ENCODE measurements around the gene SLC44A1.

DNA sequence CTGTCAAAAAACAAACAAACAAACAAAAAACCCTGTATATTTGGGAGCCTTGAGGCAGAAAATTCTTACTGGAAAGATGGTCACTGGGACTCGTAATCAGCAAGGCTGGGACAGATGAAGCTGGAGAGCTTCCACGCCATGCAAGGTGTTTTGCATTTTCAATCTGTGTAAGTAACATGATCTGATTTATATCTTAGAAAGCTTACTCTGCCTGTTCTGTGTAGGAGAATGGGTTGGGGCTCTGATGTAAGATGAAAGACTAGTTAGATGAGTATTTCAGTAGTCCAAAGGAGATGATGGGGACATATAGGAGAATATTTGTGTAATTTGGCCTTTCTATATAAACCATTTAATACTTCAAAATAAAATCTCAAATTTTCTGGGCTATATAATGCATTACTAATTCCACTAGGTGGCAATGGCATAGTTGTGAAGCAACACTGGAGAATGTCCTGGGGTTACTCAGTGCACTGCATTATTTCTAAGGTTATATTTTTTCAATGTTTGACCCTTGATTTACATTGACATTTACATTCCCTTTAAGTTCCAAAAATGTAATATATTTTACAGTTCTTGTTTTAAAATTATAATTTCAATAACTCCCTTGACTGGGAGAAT, 181.5 kb downstream of the SLC44A1 start:
- no peak for TF ChIP-seq POLR2A (IDR thresholded peaks at IDR 0.05)
- TF ChIP-seq, protein P1, sequence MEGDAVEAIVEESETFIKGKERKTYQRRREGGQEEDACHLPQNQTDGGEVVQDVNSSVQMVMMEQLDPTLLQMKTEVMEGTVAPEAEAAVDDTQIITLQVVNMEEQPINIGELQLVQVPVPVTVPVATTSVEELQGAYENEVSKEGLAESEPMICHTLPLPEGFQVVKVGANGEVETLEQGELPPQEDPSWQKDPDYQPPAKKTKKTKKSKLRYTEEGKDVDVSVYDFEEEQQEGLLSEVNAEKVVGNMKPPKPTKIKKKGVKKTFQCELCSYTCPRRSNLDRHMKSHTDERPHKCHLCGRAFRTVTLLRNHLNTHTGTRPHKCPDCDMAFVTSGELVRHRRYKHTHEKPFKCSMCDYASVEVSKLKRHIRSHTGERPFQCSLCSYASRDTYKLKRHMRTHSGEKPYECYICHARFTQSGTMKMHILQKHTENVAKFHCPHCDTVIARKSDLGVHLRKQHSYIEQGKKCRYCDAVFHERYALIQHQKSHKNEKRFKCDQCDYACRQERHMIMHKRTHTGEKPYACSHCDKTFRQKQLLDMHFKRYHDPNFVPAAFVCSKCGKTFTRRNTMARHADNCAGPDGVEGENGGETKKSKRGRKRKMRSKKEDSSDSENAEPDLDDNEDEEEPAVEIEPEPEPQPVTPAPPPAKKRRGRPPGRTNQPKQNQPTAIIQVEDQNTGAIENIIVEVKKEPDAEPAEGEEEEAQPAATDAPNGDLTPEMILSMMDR (IDR thresholded peaks at IDR 0.05): peak; percentile 37 to 57 (median 42)
- no peak for TF ChIP-seq EP300 (IDR thresholded peaks at IDR 0.05; ENCODE audit: low read depth)
